ENCODE data around the gene BCL6B. TPM values are rescaled to one million over a fixed set of nuclear protein-coding genes. Genes with fewer than 3 reads are reported as not detected.

Gene BCL6B
- total RNA-seq, 1 experiment from 2014 or later, result 11.4 TPM

DNA sequence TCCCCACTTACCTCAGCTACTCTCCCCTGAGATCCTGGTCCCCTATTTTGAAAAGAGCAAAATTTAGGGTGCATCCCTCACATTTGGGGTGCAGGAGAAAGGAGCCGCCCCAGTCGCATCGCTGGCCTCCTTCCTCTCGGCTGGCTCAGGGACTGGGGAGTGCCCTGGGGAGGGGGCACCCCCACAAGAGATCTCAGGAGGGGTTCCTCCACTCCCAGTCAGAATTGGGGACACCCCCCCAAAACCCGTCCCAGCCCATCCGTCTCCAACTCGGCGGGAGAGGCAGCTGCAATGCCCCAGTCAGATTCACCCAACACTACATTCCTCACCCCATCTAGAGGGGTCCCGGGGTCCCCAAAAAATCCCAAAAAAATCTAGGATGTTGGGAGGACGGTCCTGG, 3.5 kb upstream of the BCL6B start:
- ATAC-seq, result no peak
- POLR2A ChIA-PET, result no interaction called here
- 0 out of 2 replicates have a peak overlapping the region, but pooled peaks have one; percentile 45 for H3K27ac Mint-ChIP-seq
- H3K27me3 Mint-ChIP-seq (ENCODE audit: low read depth), result peaks cover 42% of the 10 kb centered on the region
- peaks cover 8% of the 10 kb centered on the region for H3K36me3 Mint-ChIP-seq
- no peak overlapping the region; the same call in 1 of the 2 replicates for H3K4me3 Mint-ChIP-seq
- peaks cover 55% of the 10 kb centered on the region for H3K4me1 Mint-ChIP-seq
- no peaks in the 10 kb centered on the region for H3K9me3 Mint-ChIP-seq
- no peak for DNase-seq (ENCODE audit: low spot score)
- no peak for TF ChIP-seq ELF4 (CRISPR knock-in tag; IDR thresholded peaks at IDR 0.05; ENCODE audit: low read depth)
- no peak for TF ChIP-seq MYBL2 (CRISPR knock-in tag; IDR thresholded peaks at IDR 0.05)
- no peak for TF ChIP-seq GABPB1 (CRISPR knock-in tag; IDR thresholded peaks at IDR 0.05)
- no peak for TF ChIP-seq CREM (CRISPR knock-in tag; IDR thresholded peaks at IDR 0.05)
- no peak for TF ChIP-seq FOXP1 (CRISPR knock-in tag; IDR thresholded peaks at IDR 0.05; ENCODE audit: borderline replicate concordance)
- TF ChIP-seq PREB (CRISPR knock-in tag; IDR thresholded peaks at IDR 0.05; ENCODE audit: borderline replicate concordance), result no peak
- TF ChIP-seq ZNF263 (CRISPR knock-in tag; IDR thresholded peaks at IDR 0.05; ENCODE audit: low read depth), result no peak
- no peak for TF ChIP-seq ZNF532 (CRISPR knock-in tag; IDR thresholded peaks at IDR 0.05; ENCODE audit: borderline replicate concordance)
- CTCF ChIA-PET, result interaction anchor here (0.6 to 1.6 kb wide), 9 partner anchors 15 to 1203 kb away, joined by 3 to 7 read pairs (median 4); partner anchors contain the start of genes SLC13A5 and SLC16A13

GRCh38 chr17:7019839-7020519, 2.9 kb upstream of the BCL6B start:
- H3K4me3 Mint-ChIP-seq, result peak overlapping the region; percentile 49
- POLR2A ChIA-PET, result no interaction called here

GRCh38 chr17:7020894-7021664, 1.8 kb upstream of the BCL6B start:
- peaks cover 19% of the 10 kb centered on the region for H3K36me3 Mint-ChIP-seq
- H3K4me3 Mint-ChIP-seq, result peak overlapping the region; percentile 91
- CTCF ChIA-PET, result interaction anchor here (0.8 to 3.2 kb wide), 24 partner anchors 9 to 357 kb away, joined by 3 to 34 read pairs (median 7); partner anchors contain the start of genes ALOX12, RNASEK and SLC16A13
- no peak overlapping the region for H3K27ac Mint-ChIP-seq
- ATAC-seq, result no peak
- POLR2A ChIA-PET, result interaction anchor here (1.0 to 1.6 kb wide), 2 partner anchors 11 to 15 kb away, joined by 3 to 5 read pairs; partner anchors contain the start of gene SLC16A13
- H3K9me3 Mint-ChIP-seq, result no peaks in the 10 kb centered on the region
- peaks cover 44% of the 10 kb centered on the region for H3K27me3 Mint-ChIP-seq (ENCODE audit: low read depth)
- DNase-seq (ENCODE audit: low spot score), result no peak
- H3K4me1 Mint-ChIP-seq, result peaks cover 43% of the 10 kb centered on the region
- TF ChIP-seq PRRX2 (CRISPR knock-in tag; IDR thresholded peaks at IDR 0.05) (no peak), ATF6 (CRISPR knock-in tag; IDR thresholded peaks at IDR 0.05) (no peak), ZNF416 (CRISPR knock-in tag; IDR thresholded peaks at IDR 0.05) (no peak), TP53 (CRISPR knock-in tag; IDR thresholded peaks at IDR 0.05) (no peak), ESRRA (CRISPR knock-in tag; IDR thresholded peaks at IDR 0.05; ENCODE audit: borderline replicate concordance) (no peak), SMAD3 (CRISPR knock-in tag; IDR thresholded peaks at IDR 0.05; ENCODE audit: borderline replicate concordance) (no peak), ZNF263 (CRISPR knock-in tag; IDR thresholded peaks at IDR 0.05; ENCODE audit: low read depth) (no peak), FOXJ3 (CRISPR knock-in tag; IDR thresholded peaks at IDR 0.05; ENCODE audit: borderline replicate concordance) (no peak), ATF1 (CRISPR knock-in tag; IDR thresholded peaks at IDR 0.05) (no peak), ZNF232 (CRISPR knock-in tag; IDR thresholded peaks at IDR 0.05) (no peak), CTCF (IDR thresholded peaks at IDR 0.05) (no peak)
- TF ChIP-seq, protein P1, sequence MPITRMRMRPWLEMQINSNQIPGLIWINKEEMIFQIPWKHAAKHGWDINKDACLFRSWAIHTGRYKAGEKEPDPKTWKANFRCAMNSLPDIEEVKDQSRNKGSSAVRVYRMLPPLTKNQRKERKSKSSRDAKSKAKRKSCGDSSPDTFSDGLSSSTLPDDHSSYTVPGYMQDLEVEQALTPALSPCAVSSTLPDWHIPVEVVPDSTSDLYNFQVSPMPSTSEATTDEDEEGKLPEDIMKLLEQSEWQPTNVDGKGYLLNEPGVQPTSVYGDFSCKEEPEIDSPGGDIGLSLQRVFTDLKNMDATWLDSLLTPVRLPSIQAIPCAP (CRISPR knock-in tag; IDR thresholded peaks at IDR 0.05), result no peak

More at GRCh38 chr17:7019839-7020519, 2.9 kb upstream of the BCL6B start:
- H3K27me3 Mint-ChIP-seq (ENCODE audit: low read depth), result peaks cover 44% of the 10 kb centered on the region
- peaks cover 53% of the 10 kb centered on the region for H3K4me1 Mint-ChIP-seq
- DNase-seq (ENCODE audit: low spot score) (peak; percentile 56), ATAC-seq (no peak)
- TF ChIP-seq RELA (CRISPR knock-in tag; IDR thresholded peaks at IDR 0.05; ENCODE audit: borderline replicate concordance), result no peak
- TF ChIP-seq ZNF121 (CRISPR knock-in tag; IDR thresholded peaks at IDR 0.05), result peak; percentile 28; the same call in 1 of the 2 replicates
- CTCF ChIA-PET, result interaction anchor here (0.6 to 2.5 kb wide), 10 partner anchors 16 to 1203 kb away, joined by 3 to 7 read pairs (median 4); partner anchors contain the start of genes SLC13A5 and SLC16A13
- H3K9me3 Mint-ChIP-seq, result no peaks in the 10 kb centered on the region
- 0 out of 2 replicates have a peak overlapping the region, but pooled peaks have one; percentile 57 for H3K27ac Mint-ChIP-seq
- H3K36me3 Mint-ChIP-seq, result peaks cover 13% of the 10 kb centered on the region

Data from WTC11 (cell line).